ENCODE measurements around the gene SORL1-AS1.

SORL1-AS1 gene

GRCh38 chr11:121465709-121466062 is 12.9 kb upstream of the SORL1-AS1 start:
- H3K4me1 Mint-ChIP-seq: peaks cover 89% of the 10 kb centered on the region
- Histone ChIP-seq H3K4me1 (ENCODE audit: control insufficient read depth in 1 of 2, insufficient read depth in 2 of 2, low read length in 2 of 2) (peaks cover 49 to 67% of the 10 kb centered on the region in 2 donors), H3K27me3 (ENCODE audit: control insufficient read depth in 2 of 2, insufficient read depth in 2 of 2, low read length in 2 of 2) (no peaks in the 10 kb centered on the region), H3K9me3 (replicated peaks in 1 of 2; ENCODE audit: control insufficient read depth in 1 of 2, insufficient read depth in 1 of 2, low read length in 2 of 2) (no peaks in the 10 kb centered on the region), H2AFZ (ENCODE audit: insufficient read depth, low read depth, low read length, poor library complexity, severe bottlenecking) (no peak overlapping the region), H3K36me3 (replicated peaks in 1 of 2; ENCODE audit: control insufficient read depth in 1 of 2, insufficient read depth in 2 of 2, low read length in 2 of 2) (peaks cover 10 to 18% of the 10 kb centered on the region in 2 donors), H3K4me2 (replicated peaks; ENCODE audit: extremely low read depth, low read length, poor library complexity, severe bottlenecking) (no peak overlapping the region), H3K79me2 (ENCODE audit: insufficient read depth, low read length) (peaks cover 100% of the 10 kb centered on the region), H3K4me3 (replicated peaks in 1 of 3; ENCODE audit: low read depth in 2 of 3, low read length in 3 of 3) (no peak overlapping the region), H4K20me1 (ENCODE audit: insufficient read depth, low read length) (peaks cover 100% of the 10 kb centered on the region), H3K27ac (ENCODE audit: low read depth in 1 of 2, low read length in 2 of 2) (peak overlapping the region in 1 of 2 donors; percentile 5), H3K9ac (ENCODE audit: insufficient read depth, low read length, poor library complexity, severe bottlenecking) (no peak overlapping the region)
- H3K27me3 Mint-ChIP-seq (ENCODE audit: low read depth in 3 of 3): no peaks in the 10 kb centered on the region
- intact Hi-C loops (cut with micrococcal nuclease): loop anchor here in 1 of 2 donors (2.0 kb wide), 1 partner anchor 17 kb away; no protein-coding TSS in a partner anchor
- H3K4me3 Mint-ChIP-seq: no peak overlapping the region
- TF ChIP-seq CTCF (IDR thresholded peaks at IDR 0.05): no peak
- no peak for DNase-seq
- WGBS (ENCODE audit: insufficient coverage): 84% methylated on average over 7 of the region's 8 CpGs
- H3K36me3 Mint-ChIP-seq: peaks cover 31 to 33% of the 10 kb centered on the region in 2 donors
- no peaks in the 10 kb centered on the region for H3K9me3 Mint-ChIP-seq
- H3K27ac Mint-ChIP-seq: peak overlapping the region in 4 of 7 donors; percentile 24 to 88 (median 60)

- peaks cover 92% of the 10 kb centered on the region for H3K4me1 Mint-ChIP-seq
- peak overlapping the region; percentile 60 to 71 for H3K4me3 Mint-ChIP-seq
- peak overlapping the region in 1 of 3 experiments; percentile 10 for H3K4me3 ChIP-seq (replicated peaks in 1 of 3; ENCODE audit: low read depth in 2 of 3, low read length in 3 of 3)
- 3% methylated on average over 9 of the region's 11 CpGs for WGBS (ENCODE audit: insufficient coverage)
- peaks cover 0 to 6% of the 10 kb centered on the region in 2 donors for H3K36me3 ChIP-seq (replicated peaks in 1 of 2; ENCODE audit: control insufficient read depth in 1 of 2, insufficient read depth in 2 of 2, low read length in 2 of 2)
- peaks cover 22 to 27% of the 10 kb centered on the region in 2 donors for H3K36me3 Mint-ChIP-seq
- peak overlapping the region; percentile 0 to 79 for H3K27ac ChIP-seq (ENCODE audit: low read depth in 1 of 2, low read length in 2 of 2)
- H3K9me3 Mint-ChIP-seq: no peaks in the 10 kb centered on the region
- H2AFZ ChIP-seq (ENCODE audit: insufficient read depth, low read depth, low read length, poor library complexity, severe bottlenecking): no peak overlapping the region
- no peaks in the 10 kb centered on the region for H3K27me3 ChIP-seq (ENCODE audit: control insufficient read depth in 2 of 2, insufficient read depth in 2 of 2, low read length in 2 of 2)
- peak; percentile 61 to 84 (median 80) for DNase-seq
- H4K20me1 ChIP-seq (ENCODE audit: insufficient read depth, low read length): peaks cover 100% of the 10 kb centered on the region
- peak overlapping the region; percentile 65 to 93 (median 79) for H3K27ac Mint-ChIP-seq
- no peaks in the 10 kb centered on the region for H3K27me3 Mint-ChIP-seq (ENCODE audit: low read depth in 3 of 3)
- H3K4me1 ChIP-seq (ENCODE audit: control insufficient read depth in 1 of 2, insufficient read depth in 2 of 2, low read length in 2 of 2): peaks cover 52 to 76% of the 10 kb centered on the region in 2 donors
- H3K4me2 ChIP-seq (replicated peaks; ENCODE audit: extremely low read depth, low read length, poor library complexity, severe bottlenecking): peak overlapping the region; percentile 17
- no peak overlapping the region for H3K9ac ChIP-seq (ENCODE audit: insufficient read depth, low read length, poor library complexity, severe bottlenecking)
- no peaks in the 10 kb centered on the region for H3K9me3 ChIP-seq (replicated peaks in 1 of 2; ENCODE audit: control insufficient read depth in 1 of 2, insufficient read depth in 1 of 2, low read length in 2 of 2)
- TF ChIP-seq CTCF (IDR thresholded peaks at IDR 0.05): no peak
- H3K79me2 ChIP-seq (ENCODE audit: insufficient read depth, low read length): peaks cover 100% of the 10 kb centered on the region
- intact Hi-C loops (cut with micrococcal nuclease): loop anchor here in 1 of 2 donors (2.0 kb wide), 1 partner anchor 16 kb away; no protein-coding TSS in a partner anchor
Measured at GRCh38 chr11:121464352-121464946, 11.7 kb upstream of the SORL1-AS1 start.
